H1 (cell line): ENCODE measurements around the gene PLXDC2. TPM values are rescaled to one million over a fixed set of nuclear protein-coding genes. Genes with fewer than 3 reads are reported as not detected.

Source experiments
- CTCF ChIA-PET: fragments of 300-600 bp; sonication (Branson Sonifier 250); formaldehyde crosslinking; loops from one replicate; lab custom pipeline; 2021; ENCODE audit not compliant: partially characterized antibody; lab: Charles Lee
- POLR2A ChIA-PET: fragments of 300-600 bp; sonication (Branson Sonifier 250); formaldehyde crosslinking; loops from one replicate; lab custom pipeline; 2021; ENCODE audit warnings: inconsistent platforms; ENCODE audit not compliant: partially characterized antibody; lab: Charles Lee
- DNase-seq, 2 experiments: peaks; one replicate each; pipeline versions ENCODE4 v3.0.0 to v3.0.0-alpha.2; 2010 to 2022; ENCODE audit warnings: low spot score in 2 of 2, low read depth in 1 of 2, mixed read lengths in 1 of 2
- FAIRE-seq: peaks from 2 replicates; lab custom pipeline; 2011; peaks lifted over from hg19 to GRCh38; lab: Jason Lieb, UNC
- H2AFZ ChIP-seq: 2 replicates; pipeline ENCODE4 v1.8.1; 2012; ENCODE audit warnings: low read length, inconsistent platforms
- H2AK5ac ChIP-seq: 2 replicates; pipeline ENCODE4 v1.6.1; 2013; ENCODE audit warnings: low read depth, low read length
- H2BK120ac ChIP-seq: replicated peaks from 2 replicates; pipeline ENCODE3; 2013; ENCODE audit warnings: low read depth, low read length, inconsistent platforms
- H2BK12ac ChIP-seq: 2 replicates; pipeline ENCODE4 v1.6.1; 2013; ENCODE audit warnings: low read depth, low read length
- H2BK15ac ChIP-seq: 2 replicates; pipeline ENCODE4 v1.6.1; 2013; ENCODE audit warnings: low read length
- H2BK20ac ChIP-seq: 2 replicates; pipeline ENCODE4 v1.6.1; 2013; ENCODE audit warnings: low read length
- H2BK5ac ChIP-seq: 2 replicates; pipeline ENCODE4 v1.6.1; 2013; ENCODE audit warnings: low read depth, low read length
- H3K14ac ChIP-seq: 2 replicates; pipeline ENCODE4 v1.6.1; 2013; ENCODE audit warnings: inconsistent platforms; ENCODE audit not compliant: insufficient read length
- H3K18ac ChIP-seq: 2 replicates; pipeline ENCODE4 v1.6.1; 2013; ENCODE audit warnings: low read length; ENCODE audit errors: extremely low read depth
- H3K23ac ChIP-seq: 2 replicates; pipeline ENCODE4 v1.6.1; 2013; ENCODE audit warnings: inconsistent platforms; ENCODE audit not compliant: insufficient read length
- H3K23me2 ChIP-seq: 2 replicates; pipeline ENCODE4 v1.6.1; 2013; ENCODE audit warnings: low read depth, low read length
- H3K27ac ChIP-seq: 2 replicates; pipeline ENCODE4 v1.6.1; 2011; ENCODE audit warnings: low read depth, low read length, inconsistent platforms
- H3K27me3 ChIP-seq, 4 experiments: replicated peaks in 1 of 4; 1 replicate in 1 of 4; 2 replicates in 3 of 4; pipeline versions ENCODE4 v1.6.1 to v1.8.1; 2011 to 2013; ENCODE audit warnings: low read length in 3 of 4, mild to moderate bottlenecking in 3 of 4, inconsistent platforms in 2 of 4, mixed read lengths in 2 of 4, moderate library complexity in 1 of 4; ENCODE audit not compliant: control insufficient read depth in 3 of 4, insufficient read depth in 3 of 4; ENCODE audit errors: extremely low read depth in 1 of 4
- H3K36me3 ChIP-seq, 4 experiments: 2 replicates each; pipeline versions ENCODE4 v1.6.1 to v1.8.1; 2011 to 2013; ENCODE audit warnings: mild to moderate bottlenecking in 4 of 4, low read length in 3 of 4, moderate library complexity in 2 of 4, control low read depth in 1 of 4, inconsistent platforms in 1 of 4; ENCODE audit not compliant: insufficient read depth in 4 of 4, control insufficient read depth in 2 of 4
- H3K4ac ChIP-seq: replicated peaks from 2 replicates; pipeline ENCODE3; 2013; ENCODE audit warnings: low read length, low read depth, mixed read lengths, inconsistent platforms; ENCODE audit not compliant: insufficient read length
- H3K4me1 ChIP-seq, 4 experiments: replicated peaks in 1 of 4; 1 replicate in 1 of 4; 2 replicates in 3 of 4; pipeline versions ENCODE4 v1.6.1 to v1.8.1; 2011 to 2013; ENCODE audit warnings: low read length in 3 of 4, inconsistent platforms in 2 of 4, mixed read lengths in 1 of 4; ENCODE audit not compliant: insufficient read depth in 4 of 4, control insufficient read depth in 3 of 4
- H3K4me2 ChIP-seq, 2 experiments: 2 replicates each; pipeline versions ENCODE4 v1.6.1 to v1.8.1; 2011 to 2013; ENCODE audit warnings: low read depth in 2 of 2, low read length in 2 of 2, control low read depth in 1 of 2, inconsistent platforms in 1 of 2, mild to moderate bottlenecking in 1 of 2; ENCODE audit not compliant: insufficient read depth in 1 of 2
- H3K4me3 ChIP-seq, 4 experiments: fragments of 200-600, 300-600 bp in 1 of 4; sonication (generic), shearing (Covaris generic), sonication (Bioruptor Twin) in 1 of 4; 2 replicates each; pipeline versions ENCODE4 v1.5.1 to v1.8.1; 2011 to 2016; ENCODE audit warnings: low read length in 4 of 4, low read depth in 3 of 4, control low read depth in 2 of 4, inconsistent platforms in 2 of 4, mild to moderate bottlenecking in 2 of 4, mixed read lengths in 1 of 4, moderate library complexity in 1 of 4; ENCODE audit not compliant: insufficient read depth in 2 of 4; ENCODE audit errors: extremely low read depth in 1 of 4
- H3K56ac ChIP-seq: replicated peaks from 2 replicates; pipeline ENCODE3; 2013; ENCODE audit warnings: low read depth, mild to moderate bottlenecking, mixed read lengths, low read length, inconsistent platforms; ENCODE audit not compliant: insufficient read length
- H3K79me1 ChIP-seq: 2 replicates; pipeline ENCODE4 v1.6.1; 2013; ENCODE audit warnings: low read depth, low read length, control low read depth
- H3K79me2 ChIP-seq, 2 experiments: 2 replicates each; pipeline versions ENCODE4 v1.6.1 to v1.8.1; 2012 to 2013; ENCODE audit warnings: low read length in 2 of 2, mild to moderate bottlenecking in 2 of 2, inconsistent platforms in 1 of 2; ENCODE audit not compliant: insufficient read depth in 2 of 2, control insufficient read depth in 1 of 2
- H3K9ac ChIP-seq, 4 experiments: replicated peaks in 1 of 4; 1 replicate in 1 of 4; 2 replicates in 3 of 4; pipeline versions ENCODE4 v1.6.1 to v1.8.1; 2011 to 2013; ENCODE audit warnings: low read depth in 3 of 4, low read length in 3 of 4, control low read depth in 2 of 4, mild to moderate bottlenecking in 2 of 4, moderate library complexity in 2 of 4, inconsistent platforms in 1 of 4; ENCODE audit errors: extremely low read depth in 1 of 4
- H3K9me3 ChIP-seq, 2 experiments: 2 replicates each; pipeline versions ENCODE4 v1.6.1 to v1.8.1; 2012 to 2013; ENCODE audit warnings: mild to moderate bottlenecking in 2 of 2, moderate library complexity in 2 of 2, control low read depth in 1 of 2, inconsistent platforms in 1 of 2, low read depth in 1 of 2, low read length in 1 of 2, mixed read lengths in 1 of 2; ENCODE audit not compliant: insufficient read depth in 2 of 2
- H4K20me1 ChIP-seq, 2 experiments: replicated peaks in 1 of 2; 2 replicates each; pipeline versions ENCODE3 to v1.8.1; 2011 to 2013; ENCODE audit warnings: inconsistent platforms in 2 of 2, low read length in 2 of 2, mild to moderate bottlenecking in 1 of 2; ENCODE audit not compliant: insufficient read depth in 2 of 2, control insufficient read depth in 1 of 2
- H4K5ac ChIP-seq: 2 replicates; pipeline ENCODE4 v1.6.1; 2013; ENCODE audit warnings: low read length, low read depth, mixed read lengths, inconsistent platforms; ENCODE audit not compliant: insufficient read length
- H4K8ac ChIP-seq: 2 replicates; pipeline ENCODE4 v1.8.0; 2013; ENCODE audit warnings: mild to moderate bottlenecking, moderate library complexity, low read length, inconsistent platforms; ENCODE audit not compliant: insufficient read depth; ENCODE audit errors: extremely low read depth
- H4K91ac ChIP-seq: replicated peaks from 2 replicates; pipeline ENCODE3; 2013; ENCODE audit warnings: low read length, mixed read lengths, inconsistent platforms; ENCODE audit not compliant: insufficient read length
- SIX5 ChIP-seq: IDR thresholded peaks from 2 replicates; pipeline ENCODE4 v1.6.1; 2011; ENCODE audit warnings: mild to moderate bottlenecking, low read depth, low read length
- SRF ChIP-seq: IDR thresholded peaks from 2 replicates; pipeline ENCODE4 v1.6.1; 2011; ENCODE audit warnings: mild to moderate bottlenecking, low read depth, low read length, moderate library complexity
- TEAD4 ChIP-seq: IDR thresholded peaks from 2 replicates; pipeline ENCODE4 v1.6.1; 2012; ENCODE audit warnings: low read depth, low read length, inconsistent platforms, mixed read lengths
- WGBS, 2 experiments: shearing (Covaris generic) in 1 of 2; methylation state at CpG; one replicate each; pipeline versions ENCODE4 v1.1.6 to v1.1.7; 2013 to 2015; ENCODE audit warnings: low lambda C conversion rate in 2 of 2, mixed read lengths in 2 of 2, inconsistent platforms in 1 of 2, low coverage in 1 of 2, missing lambda C conversion rate in 1 of 2; ENCODE audit not compliant: insufficient replicate concordance in 2 of 2, insufficient coverage in 1 of 2, insufficient read length in 1 of 2; ENCODE audit errors: extremely low coverage in 1 of 2, missing lambda C conversion rate in 1 of 2; 5-methylcytosine and 5-hydroxymethylcytosine counted together
- polyA plus RNA-seq, 7 experiments: library from polyadenylated mRNA; depleted of rRNA in 3 of 7; stranded (reverse) in 5 of 7; unstranded in 2 of 7; fragments of >200 nt in 5 of 7; fragments of 200-250 nt in 2 of 7; gene quantifications; 1 replicate in 5 of 7; 2 replicates in 1 of 7; 4 replicates in 1 of 7; pipeline versions ENCODE4 v1.2.1 to v1.2.3, GENCODE V29; 2011 to 2013; ENCODE audit warnings: missing spikeins in 2 of 7, mixed read lengths in 2 of 7
- total RNA-seq: library from RNA; stranded (reverse); fragmentation: NEBNext Ultra II Directional; extraction: Animal tissue kit (Norgen Biotek cat#: 25700); gene quantifications from 2 replicates; pipeline ENCODE4 v1.2.1, GENCODE V29; 2021

Gene PLXDC2
- total and polyA plus RNA-seq, 2 of the 8 experiments (the other 6 are each of a cell fraction or from before 2014, with no cell fraction given) = 23.0 to 40.5 TPM

DNA sequence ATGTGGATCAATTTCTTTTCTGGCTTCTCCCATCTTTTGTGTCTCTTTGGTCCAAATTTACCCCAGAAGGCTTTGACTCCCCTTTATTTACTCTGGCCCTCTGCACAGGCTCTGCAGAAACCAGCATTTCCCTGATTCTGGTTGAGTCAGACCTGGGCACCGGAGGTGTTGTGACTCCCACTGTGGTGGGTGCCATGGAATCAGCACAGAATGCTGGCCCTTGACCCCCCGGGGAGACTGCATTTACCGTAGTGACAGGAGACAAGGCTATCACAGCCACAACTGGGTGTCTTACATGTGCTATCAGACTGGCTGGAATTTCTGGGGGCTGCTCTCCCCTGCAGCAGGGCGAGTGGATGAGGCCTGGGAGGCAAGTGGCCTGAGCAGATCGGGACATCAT, 37.6 kb downstream of the PLXDC2 start:
- Histone ChIP-seq H3K14ac (no peak overlapping the region), H3K18ac (no peak overlapping the region), H3K9ac (no peak overlapping the region), H2AK5ac (no peak overlapping the region), H4K8ac (peak overlapping the region; percentile 54; the same call in 1 of the 2 replicates), H3K23me2 (no peaks in the 10 kb centered on the region; the same call in 1 of the 2 replicates), H2AFZ (no peak overlapping the region), H3K4me2 (no peak overlapping the region), H3K79me2 (peaks cover 0 to 89% of the 10 kb centered on the region in 2 experiments; a peak in 3 of 4 replicates), H3K56ac (no peak overlapping the region), H3K4me3 (no peak overlapping the region), H3K36me3 (no peaks in the 10 kb centered on the region), H3K23ac (no peak overlapping the region), H3K4me1 (peaks cover 0 to 3% (median 0%) of the 10 kb centered on the region in 4 experiments; a peak in 1 of 7 replicates), H3K79me1 (no peaks in the 10 kb centered on the region; the same call in 1 of the 2 replicates), H2BK15ac (no peak overlapping the region), H2BK20ac (no peak overlapping the region), H3K27me3 (no peaks in the 10 kb centered on the region), H2BK12ac (no peak overlapping the region), H4K5ac (no peak overlapping the region), H2BK120ac (no peak overlapping the region), H2BK5ac (no peak overlapping the region), H3K27ac (no peak overlapping the region), H3K4ac (no peak overlapping the region), H3K9me3 (no peaks in the 10 kb centered on the region), H4K20me1 (no peaks in the 10 kb centered on the region), H4K91ac (no peak overlapping the region)
- ChIA-PET CTCF (no interaction called here), POLR2A (no interaction called here)
- FAIRE-seq (no peak), DNase-seq (no peak)
- WGBS, 2 experiments = 76% methylated on average over 5 of the region's 5 CpGs; no CpG with 5 or more reads in 1 of the 2 experiments
- no peak for TF ChIP-seq SIX5
- TF ChIP-seq TEAD4 = no peak
- TF ChIP-seq SRF = no peak
